GM23338 (cell line): Measurements from ENCODE around the gene TRIML1. TPM values are rescaled to one million over a fixed set of nuclear protein-coding genes. Genes with fewer than 3 reads are reported as not detected.

Experiments
- ATAC-seq: fragments of 200-7000 bp; cut with Tn5 transposase; 3 replicates; pipeline ENCODE4 v1.9.1; 2020
- DNase-seq: peaks from one replicate; pipeline ENCODE4 v3.0.0-alpha.2; 2015; ENCODE audit warnings: low spot score
- H2AFZ ChIP-seq: fragments of 200-600 bp; sonication (generic); 2 replicates; pipeline ENCODE4 v1.8.0; 2016; ENCODE audit warnings: antibody characterized with exemption, mild to moderate bottlenecking, moderate library complexity
- H3F3A ChIP-seq: fragments of 200-600 bp; sonication (generic); replicated peaks from 2 replicates; pipeline ENCODE4 v1.8.0; 2017; ENCODE audit warnings: antibody characterized with exemption, mixed run types, low read depth
- H3K27ac ChIP-seq: fragments of 200-600 bp; sonication (generic); 2 replicates; pipeline ENCODE4 v1.6.1; 2016; ENCODE audit warnings: low read depth
- H3K27me3 ChIP-seq: fragments of 200-600 bp; sonication (generic); 2 replicates; pipeline ENCODE4 v1.8.0; 2016; ENCODE audit warnings: mild to moderate bottlenecking, mixed run types, moderate library complexity; ENCODE audit not compliant: insufficient read depth
- H3K36me3 ChIP-seq: fragments of 200-600 bp; sonication (generic); 2 replicates; pipeline ENCODE4 v1.8.0; 2016; ENCODE audit warnings: mild to moderate bottlenecking; ENCODE audit not compliant: insufficient read depth
- H3K4me1 ChIP-seq: fragments of 200-600 bp; sonication (generic); 2 replicates; pipeline ENCODE4 v1.8.0; 2016; ENCODE audit warnings: mild to moderate bottlenecking, moderate library complexity; ENCODE audit not compliant: insufficient read depth
- H3K4me2 ChIP-seq: fragments of 200-600 bp; sonication (generic); 2 replicates; pipeline ENCODE4 v1.7.1; 2017; ENCODE audit warnings: mixed run types
- H3K4me3 ChIP-seq: fragments of 200-600 bp; sonication (generic); 2 replicates; pipeline ENCODE4 v1.6.1; 2016; ENCODE audit warnings: mixed run types
- H3K79me2 ChIP-seq: fragments of 200-600 bp; sonication (generic); replicated peaks from 2 replicates; pipeline ENCODE4 v1.8.0; 2017; ENCODE audit warnings: mild to moderate bottlenecking; ENCODE audit not compliant: insufficient read depth
- H3K9me2 ChIP-seq: fragments of 200-600 bp; sonication (generic); 2 replicates; pipeline ENCODE4 v1.8.0; 2017; ENCODE audit not compliant: insufficient read depth
- H4K20me1 ChIP-seq: fragments of 200-600 bp; sonication (generic); replicated peaks from 2 replicates; pipeline ENCODE4 v1.8.0; 2017; ENCODE audit warnings: mild to moderate bottlenecking; ENCODE audit not compliant: insufficient read depth
- H3K27ac Mint-ChIP-seq: 2 replicates; pipeline ENCODE4 v1.8.0; 2020; ENCODE audit warnings: inconsistent platforms, mild to moderate bottlenecking, moderate library complexity, mixed read lengths
- H3K27me3 Mint-ChIP-seq: 3 replicates; pipeline ENCODE4 v1.8.0; 2022; ENCODE audit warnings: low read depth, mild to moderate bottlenecking, moderate library complexity, mixed read lengths, inconsistent platforms; ENCODE audit not compliant: insufficient read depth, poor library complexity
- H3K36me3 Mint-ChIP-seq: 3 replicates; pipeline ENCODE4 v1.8.0; 2021; ENCODE audit warnings: low read depth, mild to moderate bottlenecking, inconsistent platforms, moderate library complexity, mixed read lengths
- H3K4me1 Mint-ChIP-seq: 3 replicates; pipeline ENCODE4 v1.8.0; 2020; ENCODE audit warnings: mild to moderate bottlenecking, inconsistent platforms, mixed read lengths
- H3K4me3 Mint-ChIP-seq: 3 replicates; pipeline ENCODE4 v1.8.0; 2021; ENCODE audit warnings: moderate library complexity, mild to moderate bottlenecking, inconsistent platforms, mixed read lengths
- H3K9me3 Mint-ChIP-seq: 3 replicates; pipeline ENCODE4 v1.8.0; 2020; ENCODE audit warnings: moderate library complexity, mild to moderate bottlenecking, inconsistent platforms, mixed read lengths
- CREB1 ChIP-seq: fragments of 250-450 bp; sonication (Bioruptor Pico); IDR thresholded peaks from 2 replicates; pipeline ENCODE4 v1.5.0; 2020; ENCODE audit warnings: low read depth, mild to moderate bottlenecking, moderate library complexity
- CTCF ChIP-seq, 2 experiments: fragments of 200-600 bp in 1 of 2; sonication (generic) in 1 of 2; conservative IDR thresholded peaks; 2 replicates each; pipeline versions ENCODE4 v1.5.1 to v1.6.1; 2016 to 2017; ENCODE audit warnings: antibody characterized with exemption in 2 of 2, low read depth in 2 of 2, mild to moderate bottlenecking in 2 of 2, moderate library complexity in 1 of 2
- ETS1 ChIP-seq: IDR thresholded peaks from 2 replicates; pipeline ENCODE4 v1.6.1; 2016; ENCODE audit warnings: antibody characterized with exemption
- EZH2 ChIP-seq: fragments of 200-600 bp; sonication (generic); IDR thresholded peaks from one replicate; pipeline ENCODE4 v1.8.0; 2017; ENCODE audit warnings: antibody characterized with exemption, mild to moderate bottlenecking, low read depth; ENCODE audit not compliant: unreplicated experiment
- EZH2phosphoT487 ChIP-seq: fragments of 200-600 bp; sonication (generic); IDR thresholded peaks from one replicate; pipeline ENCODE4 v1.8.1; 2018; ENCODE audit warnings: antibody characterized with exemption; ENCODE audit not compliant: unreplicated experiment
- JUNB ChIP-seq: IDR thresholded peaks from one replicate; pipeline ENCODE4 v1.6.1; 2016; ENCODE audit warnings: antibody characterized with exemption; ENCODE audit not compliant: unreplicated experiment
- NANOG ChIP-seq: IDR thresholded peaks from 2 replicates; pipeline ENCODE4 v1.6.1; 2016; ENCODE audit warnings: antibody characterized with exemption, borderline replicate concordance
- POLR2AphosphoS5 ChIP-seq: IDR thresholded peaks from 2 replicates; pipeline ENCODE4 v1.6.1; 2016; ENCODE audit warnings: antibody characterized with exemption, low read depth
- REST ChIP-seq: IDR thresholded peaks from one replicate; pipeline ENCODE4 v1.6.1; 2018; ENCODE audit warnings: antibody characterized with exemption; ENCODE audit not compliant: unreplicated experiment
- STAT1 ChIP-seq: IDR thresholded peaks from one replicate; pipeline ENCODE4 v1.6.1; 2016; ENCODE audit warnings: antibody characterized with exemption; ENCODE audit not compliant: unreplicated experiment
- ZNF331 ChIP-seq: fragments of 250-450 bp; sonication (Bioruptor Pico); IDR thresholded peaks from 2 replicates; pipeline ENCODE4 v1.5.0; 2020; ENCODE audit warnings: low read depth, mild to moderate bottlenecking, moderate library complexity
- polyA plus RNA-seq: library from polyadenylated mRNA; unstranded; fragments of >200 nt; fragmentation: Nextera tagmentation; extraction: Ambion mirVana; gene quantifications from 2 replicates; pipeline ENCODE4 v1.2.1, GENCODE V29; 2016
- total RNA-seq: library from RNA; depleted of rRNA; stranded (reverse); fragments of >200 nt; shearing (Covaris generic); gene quantifications from 2 replicates; pipeline ENCODE4 v1.2.3, GENCODE V29; 2014

TRIML1 gene
- total and polyA plus RNA-seq, 2 experiments from 2014 or later = not detected

- H3F3A ChIP-seq = no peaks in the 10 kb centered on the region; the same call in 1 of the 2 replicates
- H4K20me1 ChIP-seq = no peaks in the 10 kb centered on the region
- no peaks in the 10 kb centered on the region for H3K9me2 ChIP-seq
- peaks cover 21% of the 10 kb centered on the region for H3K4me1 ChIP-seq
- H3K27ac Mint-ChIP-seq = peak overlapping the region; percentile 88
- no peak overlapping the region for H3K4me3 ChIP-seq
- H3K4me2 ChIP-seq = no peak overlapping the region
- H3K27me3 Mint-ChIP-seq = peaks cover 6% of the 10 kb centered on the region
- H3K27ac ChIP-seq = peak overlapping the region; percentile 99
- no peak overlapping the region for H3K4me3 Mint-ChIP-seq
- H3K27me3 ChIP-seq = no peaks in the 10 kb centered on the region
- peaks cover 25% of the 10 kb centered on the region; the same call in 1 of the 2 replicates for H3K36me3 ChIP-seq
- TF ChIP-seq EZH2 (no peak), CREB1 (no peak), JUNB (no peak), ETS1 (no peak), POLR2AphosphoS5 (no peak), NANOG (no peak), EZH2phosphoT487 (no peak), ZNF331 (no peak), REST (no peak), STAT1 (no peak), CTCF (conservative IDR thresholded peaks at IDR 0.05; ENCODE audit: low read depth in 2 of 2) (no peak)
- no peak for ATAC-seq
- no peak overlapping the region for H2AFZ ChIP-seq
- peaks cover 13% of the 10 kb centered on the region; the same call in 2 of the 3 replicates for H3K9me3 Mint-ChIP-seq
- peaks cover 49% of the 10 kb centered on the region for H3K4me1 Mint-ChIP-seq
- no peak for DNase-seq
- peaks cover 64% of the 10 kb centered on the region for H3K36me3 Mint-ChIP-seq
- peaks cover 28% of the 10 kb centered on the region for H3K79me2 ChIP-seq
These were observed 32.8 kb upstream of the TRIML1 start for GRCh38 chr4:188106454-188106853.
